Ectodermal cell (in vitro differentiated cells): ENCODE measurements around the gene CYFIP1.
"Not testable (repeated sequence)": the region's sequence is repeated elsewhere in the genome, so short reads cannot be mapped to it uniquely, and the experiment has no call there.

ENCODE experiments used
- H3K27ac ChIP-seq: 2 replicates; pipeline ENCODE4 v1.7.0; 2013; ENCODE audit warnings: mild to moderate bottlenecking, low read depth, low read length; ENCODE audit not compliant: insufficient read depth, poor library complexity, severe bottlenecking
- H3K27me3 ChIP-seq: 2 replicates; pipeline ENCODE4 v1.7.0; 2013; ENCODE audit warnings: mild to moderate bottlenecking, low read length; ENCODE audit not compliant: insufficient read depth, control insufficient read depth, poor library complexity, severe bottlenecking
- H3K36me3 ChIP-seq: one replicate; pipeline ENCODE4 v1.7.0; 2013; ENCODE audit warnings: low read length; ENCODE audit not compliant: control insufficient read depth, insufficient read depth
- H3K4me1 ChIP-seq: one replicate; pipeline ENCODE4 v1.7.0; 2013; ENCODE audit warnings: low read length; ENCODE audit not compliant: control insufficient read depth, insufficient read depth
- H3K4me3 ChIP-seq: 2 replicates; pipeline ENCODE4 v1.7.0; 2013; ENCODE audit warnings: low read depth, low read length, control low read depth; ENCODE audit not compliant: insufficient read depth
- H3K9me3 ChIP-seq: 2 replicates; pipeline ENCODE4 v1.7.0; 2013; ENCODE audit warnings: mild to moderate bottlenecking, low read length, moderate library complexity; ENCODE audit not compliant: control insufficient read depth
- WGBS, 2 experiments: methylation state at CpG; one replicate each; pipeline ENCODE4 v1.1.7; 2013; ENCODE audit warnings: missing lambda C conversion rate in 2 of 2; 5-methylcytosine and 5-hydroxymethylcytosine counted together

The CYFIP1 gene

GRCh38 chr15:22989576-22990477 lies 9.7 kb upstream of the CYFIP1 start:
- Histone ChIP-seq H3K36me3 (no peaks in the 10 kb centered on the region), H3K27ac (no peak overlapping the region), H3K4me3 (no peak overlapping the region), H3K9me3 (no peaks in the 10 kb centered on the region), H3K27me3 (no peaks in the 10 kb centered on the region), H3K4me1 (no peaks in the 10 kb centered on the region)
- WGBS, 2 experiments = 86 to 88% methylated on average over 7 of the region's 7 CpGs

GRCh38 chr15:22988811-22989210 lies 8.6 kb upstream of the CYFIP1 start:
- 88 to 91% methylated on average over 7 of the region's 7 CpGs for WGBS, 2 experiments
- H3K4me3 ChIP-seq = no peak overlapping the region
- no peak overlapping the region for H3K27ac ChIP-seq
- no peaks in the 10 kb centered on the region for H3K9me3 ChIP-seq
- H3K36me3 ChIP-seq = no peaks in the 10 kb centered on the region
- no peaks in the 10 kb centered on the region for H3K27me3 ChIP-seq
- no peaks in the 10 kb centered on the region for H3K4me1 ChIP-seq

GRCh38 chr15:22981931-22982330 lies 1.8 kb upstream of the CYFIP1 start:
- H3K36me3 ChIP-seq, H3K27ac ChIP-seq, H3K9me3 ChIP-seq, H3K4me3 ChIP-seq, H3K4me1 ChIP-seq: not testable (repeated sequence)
- H3K27me3 ChIP-seq = peaks cover 34% of the 10 kb centered on the region
- 86 to 93% methylated on average over 11 of the region's 11 CpGs for WGBS, 2 experiments

GRCh38 chr15:22981051-22981840 lies 1.1 kb upstream of the CYFIP1 start:
- H3K27ac ChIP-seq = no peak overlapping the region
- WGBS, 2 experiments = 66 to 67% methylated on average over 26 to 28 of the region's 30 CpGs

GRCh38 chr15:22979238-22980188 lies 655 bp downstream of the CYFIP1 start:
- Histone ChIP-seq H3K27me3 (peaks cover 34% of the 10 kb centered on the region), H3K27ac (no peak overlapping the region), H3K36me3 (no peaks in the 10 kb centered on the region)

More at GRCh38 chr15:22981051-22981840, 1.1 kb upstream of the CYFIP1 start:
- peak overlapping the region; percentile 69 for H3K4me3 ChIP-seq
- H3K36me3 ChIP-seq = no peaks in the 10 kb centered on the region
- no peaks in the 10 kb centered on the region for H3K9me3 ChIP-seq
- peaks cover 34% of the 10 kb centered on the region for H3K27me3 ChIP-seq
- H3K4me1 ChIP-seq = peaks cover 3% of the 10 kb centered on the region

GRCh38 chr15:22978691-22979237 lies 1.4 kb downstream of the CYFIP1 start:
- Histone ChIP-seq H3K36me3 (no peaks in the 10 kb centered on the region), H3K27ac (no peak overlapping the region), H3K27me3 (peaks cover 34% of the 10 kb centered on the region), H3K4me1 (peaks cover 3% of the 10 kb centered on the region), H3K4me3 (peak overlapping the region; percentile 69), H3K9me3 (no peaks in the 10 kb centered on the region)
- 14 to 17% methylated on average over 22 of the region's 22 CpGs for WGBS, 2 experiments

More at GRCh38 chr15:22979238-22980188, 655 bp downstream of the CYFIP1 start:
- Histone ChIP-seq H3K4me3 (peak overlapping the region; percentile 69), H3K9me3 (no peaks in the 10 kb centered on the region), H3K4me1 (peaks cover 3% of the 10 kb centered on the region)
- 0% methylated on average over 88 of the region's 88 CpGs for WGBS, 2 experiments

GRCh38 chr15:22974745-22975144 lies 5.4 kb downstream of the CYFIP1 start:
- Histone ChIP-seq H3K27ac (no peak overlapping the region), H3K9me3 (no peaks in the 10 kb centered on the region), H3K4me3 (no peak overlapping the region), H3K36me3 (no peaks in the 10 kb centered on the region), H3K27me3 (peaks cover 15% of the 10 kb centered on the region), H3K4me1 (peaks cover 3% of the 10 kb centered on the region)
- 91 to 93% methylated on average over 4 of the region's 4 CpGs for WGBS, 2 experiments

- Histone ChIP-seq H3K27me3 (peaks cover 8% of the 10 kb centered on the region), H3K9me3 (no peaks in the 10 kb centered on the region), H3K36me3 (no peaks in the 10 kb centered on the region), H3K27ac (no peak overlapping the region), H3K4me1 (peaks cover 4% of the 10 kb centered on the region), H3K4me3 (no peak overlapping the region)
- 90 to 97% methylated on average over 3 to 4 of the region's 4 CpGs for WGBS, 2 experiments
Measured at GRCh38 chr15:22973987-22974386, 6.2 kb downstream of the CYFIP1 start.

- no peak overlapping the region for H3K27ac ChIP-seq
- no peaks in the 10 kb centered on the region for H3K9me3 ChIP-seq
- H3K27me3 ChIP-seq = peaks cover under 1% of the 10 kb centered on the region
- 89 to 98% methylated on average over 5 of the region's 5 CpGs for WGBS, 2 experiments
- no peak overlapping the region for H3K4me3 ChIP-seq
- H3K36me3 ChIP-seq = no peaks in the 10 kb centered on the region
- peaks cover 4% of the 10 kb centered on the region for H3K4me1 ChIP-seq
Measured at GRCh38 chr15:22973286-22973685, 6.9 kb downstream of the CYFIP1 start.
